Suprapubic skin (tissue), 4 donors: ENCODE measurements around the gene AUTS2.

Experiments used
- CTCF ChIP-seq, 2 donors: fragments of 200-600 bp in 1 of 2; fragments of 450-650 bp in 1 of 2; sonication (generic) in 1 of 2; IDR thresholded peaks; one replicate each; pipeline ENCODE4 v1.5.1; 2016 to 2019; ENCODE audit warnings: antibody characterized with exemption in 2 of 2, mild to moderate bottlenecking in 1 of 2, moderate library complexity in 1 of 2
- POLR2A ChIP-seq, 2 donors: fragments of 450-650 bp; IDR thresholded peaks; one replicate each; pipeline ENCODE4 v1.6.1; 2017; ENCODE audit warnings: antibody characterized with exemption in 2 of 2, mild to moderate bottlenecking in 2 of 2, moderate library complexity in 2 of 2
- POLR2AphosphoS5 ChIP-seq, 3 donors: sonication (generic); formaldehyde crosslinking; IDR thresholded peaks; one replicate each; pipeline ENCODE4 v1.6.1; 2017; ENCODE audit warnings: antibody characterized with exemption in 3 of 3

- TF ChIP-seq CTCF (IDR thresholded peaks at IDR 0.05) (peak; percentile 27 to 92), POLR2AphosphoS5 (IDR thresholded peaks at IDR 0.05) (no peak), POLR2A (IDR thresholded peaks at IDR 0.05) (no peak)
Observed at GRCh38 chr7:70829221-70830059, 1231.2 kb downstream of the AUTS2 start.
